Epithelial cell of proximal tubule (primary cell): Measurements from ENCODE around the gene MFAP4. TPM values are rescaled to one million over a fixed set of nuclear protein-coding genes. Genes with fewer than 3 reads are reported as not detected.

Experiments
- DNase-seq: peaks from one replicate; pipeline ENCODE4 v3.0.0-alpha.2; 2011; ENCODE audit warnings: low read depth
- H3K4me3 ChIP-seq: 2 replicates; pipeline ENCODE4 v1.5.1; 2011; ENCODE audit warnings: low read depth, mild to moderate bottlenecking, low read length
- CTCF ChIP-seq: conservative IDR thresholded peaks from 2 replicates; pipeline ENCODE4 v1.5.1; 2012; ENCODE audit warnings: low read depth, mild to moderate bottlenecking, low read length
- total RNA-seq: library from RNA; depleted of rRNA; stranded (reverse); fragments of >200 nt; gene quantifications from 2 replicates; pipeline ENCODE4 v1.2.3, GENCODE V29; 2015

Gene MFAP4
- total RNA-seq, 1 donor from 2014 or later = not detected

DNA sequence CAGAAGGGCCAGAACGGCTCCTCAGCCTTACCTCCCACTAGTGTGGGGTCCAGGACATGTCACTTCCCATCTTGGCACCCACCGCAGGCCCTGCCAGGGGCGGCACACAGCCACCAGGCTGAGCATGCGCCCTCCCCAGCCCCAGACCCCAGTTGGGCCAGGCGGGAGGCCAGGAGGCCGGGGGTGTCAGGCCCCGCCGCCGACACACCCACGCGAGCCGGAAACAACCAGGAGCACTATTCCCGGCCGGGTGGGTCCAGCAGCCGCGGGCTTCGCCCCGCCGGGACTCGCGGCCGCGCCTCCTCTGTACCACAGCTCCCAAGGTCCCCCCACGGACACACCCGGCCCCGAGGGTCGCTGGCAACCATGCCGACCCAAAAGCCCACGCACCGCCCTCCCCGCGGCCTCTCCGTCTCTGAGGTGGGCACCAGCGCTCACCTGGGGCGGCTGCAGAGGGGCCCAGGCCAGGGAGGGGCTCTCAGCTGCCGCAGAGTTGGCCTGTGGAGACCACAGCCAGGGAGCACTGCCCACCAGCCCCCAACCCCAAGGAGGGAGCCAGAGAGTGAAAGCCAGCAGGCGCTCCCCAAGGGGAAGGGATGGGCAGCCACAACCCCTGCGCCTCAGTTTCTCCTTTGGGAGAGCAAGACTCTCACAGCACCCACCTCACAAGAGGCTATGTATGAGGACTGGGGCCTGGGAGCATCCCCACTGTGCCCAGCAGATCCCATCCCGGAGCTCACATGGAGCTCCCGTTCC, 42.5 kb downstream of the MFAP4 start:
- no peak for TF ChIP-seq CTCF
- no peak overlapping the region for H3K4me3 ChIP-seq
- DNase-seq = no peak

GRCh38 chr17:19343671-19344151, 43.3 kb downstream of the MFAP4 start:
- TF ChIP-seq CTCF = no peak
- H3K4me3 ChIP-seq = no peak overlapping the region
- no peak for DNase-seq

GRCh38 chr17:19343256-19343630, 43.7 kb downstream of the MFAP4 start:
- H3K4me3 ChIP-seq = no peak overlapping the region
- TF ChIP-seq CTCF = no peak
- no peak for DNase-seq

DNA sequence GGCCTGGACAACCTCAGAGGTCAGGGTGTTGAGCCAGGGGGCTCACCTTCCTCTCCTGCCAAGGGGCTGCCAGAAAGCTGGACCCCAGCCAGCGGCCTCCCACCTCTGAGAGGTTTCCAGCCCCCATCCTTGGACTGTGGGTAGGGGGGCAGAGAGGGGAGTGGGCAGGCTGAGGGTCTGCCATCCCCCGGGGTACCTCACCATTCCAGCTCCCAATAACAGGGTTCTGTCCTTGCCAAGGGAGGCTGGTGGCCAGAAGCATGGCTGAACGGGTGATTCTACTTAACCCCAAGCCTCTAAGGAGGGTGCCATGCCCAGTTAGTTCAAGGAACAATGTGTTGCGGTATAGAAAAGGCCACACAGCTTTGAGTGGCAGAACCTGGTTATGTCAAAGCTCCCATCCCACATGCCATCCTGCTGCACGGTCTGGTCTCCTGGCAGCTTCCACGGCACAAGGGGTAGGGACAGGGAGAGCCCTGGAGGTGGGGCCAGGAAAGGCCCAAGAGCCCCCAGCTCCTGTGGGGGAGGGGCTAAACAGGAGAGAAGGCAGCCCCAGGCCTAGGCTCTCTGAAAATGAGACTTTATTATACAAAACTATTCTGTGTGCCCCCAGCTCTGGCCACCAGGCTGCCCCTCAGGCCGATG, 44.3 kb downstream of the MFAP4 start:
- no peak for TF ChIP-seq CTCF
- DNase-seq = no peak
- H3K4me3 ChIP-seq = no peak overlapping the region

- no peak for DNase-seq
- no peak for TF ChIP-seq CTCF
- H3K4me3 ChIP-seq = no peak overlapping the region
These were observed 45.1 kb downstream of the MFAP4 start for GRCh38 chr17:19341641-19342610.

- H3K4me3 ChIP-seq = no peak overlapping the region
- no peak for TF ChIP-seq CTCF
These were observed 45.8 kb downstream of the MFAP4 start for GRCh38 chr17:19341211-19341631.

More at GRCh38 chr17:19341211-19341631, 45.8 kb downstream of the MFAP4 start:
- no peak for DNase-seq
